Head of caudate nucleus (tissue), 42 donors: ENCODE measurements around the gene URB1.
"Not testable (repeated sequence)": the region's sequence is repeated elsewhere in the genome, so short reads cannot be mapped to it uniquely, and the experiment has no call there.

ENCODE experiments used
- DNase-seq, 42 donors: peaks; one replicate each; pipeline versions ENCODE4 v3.0.0 to v3.0.0-alpha.2; 2020 to 2021; ENCODE audit warnings: mixed read lengths in 7 of 42
- intact Hi-C: fragments of 100-400 bp; cut with DNase I; formaldehyde crosslinking; loops from one replicate; pipeline ENCODE4 v1.15.0; 2022

The URB1 gene

DNA sequence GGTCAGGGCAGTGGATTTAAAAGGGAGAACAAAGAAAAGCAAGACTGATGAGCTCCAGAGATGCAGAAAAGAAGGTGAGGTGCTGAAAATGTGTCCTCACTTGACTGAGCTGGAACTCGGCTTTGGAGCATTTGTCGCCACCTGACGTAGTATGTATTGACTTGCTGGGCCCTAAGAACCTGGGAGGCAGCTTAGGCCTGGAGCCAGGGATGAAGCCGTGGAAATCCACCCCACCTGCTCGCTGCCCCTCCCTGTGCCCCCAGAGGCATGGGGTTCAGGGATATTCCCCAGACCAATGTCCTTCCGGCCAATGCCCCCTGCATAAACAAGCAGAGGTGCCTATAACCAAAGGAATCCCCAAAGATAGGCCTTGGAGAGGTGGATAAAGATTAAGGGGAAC lies 79.8 kb downstream of the URB1 start:
- peak in 1 of 42 donors; percentile 29 for DNase-seq
- intact Hi-C loops: no loop called here

DNA sequence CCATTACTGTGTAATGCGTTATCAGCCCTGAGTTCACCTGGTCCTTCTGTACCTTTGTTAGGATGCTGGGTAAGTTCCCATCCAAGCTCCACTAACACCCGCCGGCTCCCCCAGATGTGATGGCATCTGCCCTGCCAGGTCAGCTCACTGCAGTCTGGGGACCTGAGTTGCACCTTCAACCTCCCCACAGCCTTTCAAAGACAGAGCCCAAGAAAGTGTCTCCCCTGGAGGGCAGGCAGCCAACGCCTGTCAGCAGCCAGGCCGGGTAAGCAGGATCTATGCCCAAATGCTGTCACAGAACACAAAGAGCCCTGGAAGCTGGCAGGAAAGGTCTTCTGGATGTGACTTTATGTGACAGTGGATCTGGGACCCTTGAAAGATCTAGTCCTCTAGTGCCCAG lies 80.5 kb downstream of the URB1 start:
- intact Hi-C loops: no loop called here

DNA sequence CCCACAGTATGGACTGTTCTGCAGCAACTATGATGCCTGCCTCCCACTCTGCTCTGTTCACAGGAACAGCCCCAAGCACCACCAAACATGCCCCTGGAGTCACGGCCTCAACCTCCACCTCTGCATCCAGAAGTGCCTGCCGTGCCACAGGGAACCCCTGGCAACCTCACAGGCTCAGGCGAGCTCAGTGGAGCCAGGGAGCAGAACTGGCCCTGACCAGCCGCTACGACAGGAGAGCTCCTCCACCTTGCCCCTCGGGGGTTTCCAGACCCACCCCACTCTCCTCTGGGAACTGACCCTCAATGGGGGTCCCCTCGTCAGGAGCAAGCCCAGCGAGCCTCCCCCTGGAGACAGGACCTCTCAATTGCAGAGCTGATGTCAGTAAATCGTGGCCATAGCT lies 81.2 kb downstream of the URB1 start:
- peak in 1 of 42 donors; percentile 31 for DNase-seq
- intact Hi-C loops: no loop called here

More for the DNA sequence above, 80.5 kb downstream of the URB1 start:
- peak in 1 of 42 donors; percentile 41 for DNase-seq

DNA sequence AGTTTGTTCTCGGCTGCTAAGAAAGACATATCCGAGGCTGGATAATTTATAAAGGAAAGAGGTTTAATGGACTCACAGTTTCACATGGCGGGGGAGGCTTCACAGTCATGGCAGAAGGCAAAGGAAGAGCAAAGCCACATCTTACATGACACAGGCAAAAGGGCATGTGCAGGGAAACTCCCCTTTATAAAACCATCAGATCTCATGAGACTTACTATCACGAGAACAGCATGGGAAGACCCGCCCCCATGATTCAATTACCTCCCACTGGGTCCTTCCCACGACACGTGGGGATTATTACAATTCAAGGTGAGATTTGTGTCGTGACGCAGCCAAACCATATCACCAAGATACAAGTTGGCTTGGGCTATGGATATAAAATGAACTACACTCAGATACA lies 81.8 kb downstream of the URB1 start:
- DNase-seq: peak in 4 of 42 donors; percentile 18 to 49 (median 26)
- intact Hi-C loops: not testable (repeated sequence)

DNA sequence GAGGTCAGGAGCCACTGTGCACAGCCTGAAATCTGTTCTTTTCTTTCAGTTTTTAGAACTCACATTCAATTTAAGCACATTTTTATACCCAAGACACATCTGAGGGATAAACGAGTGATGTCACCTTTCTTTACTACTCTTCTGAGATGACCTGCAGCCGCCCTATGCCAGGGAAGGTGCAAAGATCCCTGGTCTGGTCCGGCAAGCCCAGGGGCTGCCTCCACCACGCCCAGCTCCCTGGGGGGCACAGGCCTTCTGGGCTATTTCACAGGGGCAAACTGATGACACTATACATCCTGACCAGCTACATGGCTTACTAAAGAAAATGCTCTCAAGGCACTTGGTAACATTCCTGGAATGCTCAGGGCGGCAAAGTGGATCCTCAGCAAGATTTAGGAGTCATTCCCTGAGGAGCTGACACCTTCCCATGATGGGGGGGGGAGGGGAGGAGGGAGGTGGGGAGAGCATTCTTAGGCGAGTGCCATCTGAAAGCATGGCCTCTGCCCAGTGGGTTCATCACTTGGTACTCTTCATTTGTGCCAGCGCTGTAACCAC lies 82.8 kb downstream of the URB1 start:
- intact Hi-C loops: loop anchor here (10.0 kb wide), 1 partner anchor 65 kb away; no protein-coding TSS in a partner anchor

DNA sequence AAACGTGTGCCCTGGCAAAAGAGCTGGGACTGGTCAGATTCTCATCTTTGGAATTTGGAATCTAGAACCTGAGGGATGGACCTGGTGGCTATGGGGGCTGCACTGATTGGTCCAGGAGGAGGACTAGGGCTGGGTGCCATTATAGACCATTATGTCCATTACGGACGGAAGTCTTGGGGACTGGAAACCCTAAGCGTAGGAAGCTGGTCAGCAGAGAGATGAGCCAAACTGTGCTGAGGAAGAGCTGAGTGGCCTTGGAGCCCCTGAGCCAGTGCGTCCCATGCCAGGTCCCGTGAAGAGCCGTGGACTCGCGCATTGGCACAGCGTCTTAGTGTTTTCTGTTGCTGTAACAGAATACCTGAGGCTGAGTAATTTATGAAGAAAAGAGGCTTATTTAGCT lies 84.1 kb downstream of the URB1 start:
- intact Hi-C loops: loop anchor here (10.0 kb wide), 1 partner anchor 66 kb away; no protein-coding TSS in a partner anchor
- peak in 1 of 42 donors; percentile 33 for DNase-seq

More for the DNA sequence above, 82.8 kb downstream of the URB1 start:
- DNase-seq: peak in 1 of 42 donors; percentile 20

DNA sequence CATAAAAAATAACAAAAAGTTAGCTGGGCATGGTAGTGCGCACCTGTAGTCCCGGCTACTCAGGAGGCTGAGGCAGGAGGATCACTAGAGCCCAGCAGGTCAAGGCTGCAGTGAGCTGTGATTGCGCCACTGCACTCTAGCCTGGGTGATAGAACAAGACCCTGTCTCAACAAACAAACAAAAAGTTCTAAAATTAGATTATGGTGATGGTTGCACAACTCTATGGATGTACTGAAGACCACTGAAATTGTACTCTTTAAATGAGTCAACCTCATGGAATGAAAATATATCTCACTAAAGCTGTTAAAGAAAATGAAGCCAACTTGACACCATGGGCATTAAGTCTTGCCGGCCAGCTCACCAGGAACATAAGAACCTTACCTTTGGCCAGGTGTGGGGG lies 85.1 kb downstream of the URB1 start:
- intact Hi-C loops: loop anchor here (10.0 kb wide), 1 partner anchor 67 kb away; no protein-coding TSS in a partner anchor
- DNase-seq: no peak

DNA sequence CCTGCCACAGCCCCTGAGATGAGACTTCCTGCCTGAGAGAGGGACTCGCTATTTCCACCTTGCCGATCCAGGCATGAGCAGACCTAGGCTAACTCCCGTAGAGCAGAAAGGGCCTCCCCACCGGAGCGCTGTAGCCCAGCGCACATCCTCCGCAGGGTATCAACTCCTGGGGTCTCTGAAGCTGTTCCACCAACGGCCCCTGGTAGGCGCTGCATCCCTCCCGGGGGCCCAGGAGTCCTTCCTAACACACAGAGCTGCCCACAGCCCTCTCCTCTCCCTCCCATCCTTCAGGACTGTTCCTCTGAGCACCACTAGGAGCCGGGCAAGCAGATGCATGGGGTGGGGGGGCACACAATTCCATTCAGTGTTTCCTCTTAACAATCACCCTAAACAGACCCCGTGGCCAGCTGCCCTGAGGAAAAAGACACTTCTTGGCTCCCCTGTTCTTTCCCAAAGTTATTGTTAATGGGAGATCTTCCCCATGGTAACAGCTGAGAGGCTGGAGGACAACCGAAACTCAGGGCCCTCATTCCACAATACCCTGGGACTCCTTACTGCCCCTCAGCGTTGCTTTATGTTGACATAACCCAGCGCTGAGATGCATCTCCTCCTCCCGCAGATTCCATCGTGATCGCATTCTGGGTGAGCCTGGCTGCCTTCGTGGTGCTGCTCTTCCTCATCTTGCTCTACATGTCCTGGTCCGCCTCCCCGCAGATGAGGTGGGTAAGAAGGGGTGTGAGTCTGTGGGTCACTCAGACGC lies 86.6 kb downstream of the URB1 start:
- DNase-seq: peak; percentile 59 to 93 (median 84)
- intact Hi-C loops: loop anchor here (10.0 kb wide), 1 partner anchor 69 kb away; no protein-coding TSS in a partner anchor

DNA sequence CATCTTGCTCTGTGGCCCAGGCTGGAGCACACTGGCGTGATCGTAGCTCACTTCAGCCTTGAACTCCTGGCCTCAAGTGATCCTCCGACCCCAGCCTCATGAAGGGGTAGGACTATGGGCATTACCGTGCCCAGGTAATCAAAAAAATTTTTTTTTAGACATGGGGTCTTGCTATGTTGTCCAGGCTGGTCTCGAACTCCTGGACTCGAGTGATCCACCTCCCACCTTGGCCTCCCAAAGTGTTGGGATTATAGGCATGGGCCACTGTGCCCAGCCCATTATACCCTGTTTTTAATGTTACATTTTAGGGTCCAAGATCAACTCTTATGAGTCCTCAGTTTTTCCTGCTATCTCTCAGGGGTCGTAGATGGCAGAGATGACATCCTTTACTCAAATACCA lies 87.8 kb downstream of the URB1 start:
- no peak for DNase-seq
- intact Hi-C loops: loop anchor here (10.0 kb wide), 1 partner anchor 70 kb away; no protein-coding TSS in a partner anchor

DNA sequence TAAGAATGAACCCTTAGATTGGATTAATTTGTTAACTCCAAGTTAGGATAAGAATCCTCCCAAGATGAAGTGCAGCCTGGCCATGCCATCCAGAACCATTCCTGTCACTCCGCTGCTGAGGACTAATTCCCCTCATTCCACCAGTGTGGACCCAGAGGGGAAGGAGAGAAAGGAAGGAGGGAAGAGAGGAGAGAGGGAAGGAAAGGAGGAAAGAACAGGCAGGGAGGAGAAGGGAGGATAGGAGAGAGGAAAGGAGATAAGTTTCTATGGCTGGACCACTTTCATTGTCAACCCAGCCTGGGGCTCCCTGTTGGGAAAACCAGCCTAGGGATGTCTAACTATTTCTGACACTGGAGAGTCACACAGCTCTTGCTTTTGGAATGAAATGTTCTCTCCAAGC lies 89.4 kb downstream of the URB1 start:
- intact Hi-C loops: loop anchor here (10.0 kb wide), 1 partner anchor 71 kb away; no protein-coding TSS in a partner anchor
- DNase-seq: no peak

DNA sequence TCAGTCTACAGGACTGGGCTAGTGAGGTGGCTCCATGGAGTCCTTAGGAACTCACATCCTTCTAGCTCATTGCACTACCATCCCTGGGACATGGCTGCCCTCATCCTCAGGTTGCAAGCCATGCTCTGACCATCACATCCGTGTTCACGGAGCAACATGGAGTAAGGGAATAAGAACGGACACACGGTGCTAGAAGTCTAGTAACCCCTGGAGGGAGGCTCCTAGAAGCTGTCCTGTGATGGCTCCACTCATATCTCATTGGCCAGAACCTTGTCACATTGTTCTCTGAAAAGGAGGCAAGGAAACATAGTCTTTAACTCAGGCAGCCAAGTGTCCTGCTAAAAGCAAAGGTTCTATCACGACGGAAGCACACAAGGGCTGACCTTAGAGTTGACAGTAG lies 90.3 kb downstream of the URB1 start:
- intact Hi-C loops: loop anchor here (10.0 kb wide), 1 partner anchor 72 kb away; no protein-coding TSS in a partner anchor
- DNase-seq: no peak

DNA sequence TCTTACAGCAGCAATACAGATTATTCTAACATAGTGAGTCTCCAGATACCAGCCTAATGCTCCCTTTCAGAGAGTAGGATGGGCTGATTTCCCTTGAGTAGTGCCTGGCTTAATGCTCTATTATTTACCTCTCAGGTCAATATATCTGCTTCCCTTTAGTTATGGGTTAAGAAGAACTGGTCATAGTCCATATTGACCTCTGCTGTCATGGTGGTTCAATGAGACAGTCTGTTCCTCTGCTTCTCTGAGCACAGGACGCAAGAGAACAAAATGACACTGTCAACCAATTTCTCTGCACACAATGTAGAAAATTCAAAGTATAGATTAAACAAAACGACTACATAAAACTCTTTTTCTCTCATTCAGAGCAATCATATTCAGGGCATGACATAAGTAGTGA lies 91.2 kb downstream of the URB1 start:
- intact Hi-C loops: loop anchor here (10.0 kb wide), 1 partner anchor 73 kb away; no protein-coding TSS in a partner anchor
- no peak for DNase-seq

DNA sequence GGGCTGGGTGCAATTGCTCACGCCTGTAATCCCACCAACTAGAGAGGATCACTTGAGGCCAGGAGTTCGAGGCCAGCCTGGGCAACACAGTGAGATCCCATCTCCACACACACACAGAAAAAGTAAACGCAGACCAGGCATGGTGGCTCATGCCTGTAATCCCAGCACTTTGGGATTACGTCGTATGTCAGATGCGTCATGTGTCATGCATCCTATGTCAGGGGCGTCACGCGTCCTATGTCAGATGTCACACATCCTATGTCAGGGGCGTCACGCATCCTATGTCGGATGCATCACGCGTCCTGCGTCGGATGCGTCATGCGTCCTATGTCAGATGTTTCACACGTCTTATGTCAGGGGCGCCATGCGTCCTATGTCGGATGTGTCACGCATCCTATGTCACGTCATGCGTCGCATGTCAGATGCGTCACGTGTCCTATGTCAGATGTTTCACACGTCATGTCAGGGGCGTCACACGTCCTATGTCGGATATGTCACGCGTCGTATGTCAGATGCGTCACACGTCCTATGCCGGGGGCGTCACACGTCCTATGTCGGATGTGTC lies 92.6 kb downstream of the URB1 start:
- intact Hi-C loops: loop anchor here (10.0 kb wide), 1 partner anchor 75 kb away; no protein-coding TSS in a partner anchor
- DNase-seq: no peak

DNA sequence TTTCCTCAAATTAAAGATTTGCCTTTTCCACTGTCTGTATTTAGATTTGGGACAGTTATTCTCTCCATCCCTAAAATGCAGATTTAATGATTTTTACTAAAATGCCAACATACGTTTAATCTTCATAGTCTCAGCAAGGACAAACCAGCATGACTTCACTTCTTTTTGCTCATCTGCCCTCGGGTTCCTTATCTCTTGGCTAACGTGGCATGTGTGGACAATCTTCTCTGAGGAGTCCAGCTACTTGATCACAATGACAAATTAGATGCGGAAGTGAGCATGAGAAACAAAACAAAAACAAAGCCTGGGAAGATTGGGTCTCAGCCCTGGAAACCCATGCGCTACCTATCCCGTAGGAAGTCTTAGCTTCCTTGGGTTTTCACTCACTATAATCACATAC lies 93.1 kb downstream of the URB1 start:
- intact Hi-C loops: loop anchor here (10.0 kb wide), 1 partner anchor 75 kb away; no protein-coding TSS in a partner anchor
- DNase-seq: no peak

DNA sequence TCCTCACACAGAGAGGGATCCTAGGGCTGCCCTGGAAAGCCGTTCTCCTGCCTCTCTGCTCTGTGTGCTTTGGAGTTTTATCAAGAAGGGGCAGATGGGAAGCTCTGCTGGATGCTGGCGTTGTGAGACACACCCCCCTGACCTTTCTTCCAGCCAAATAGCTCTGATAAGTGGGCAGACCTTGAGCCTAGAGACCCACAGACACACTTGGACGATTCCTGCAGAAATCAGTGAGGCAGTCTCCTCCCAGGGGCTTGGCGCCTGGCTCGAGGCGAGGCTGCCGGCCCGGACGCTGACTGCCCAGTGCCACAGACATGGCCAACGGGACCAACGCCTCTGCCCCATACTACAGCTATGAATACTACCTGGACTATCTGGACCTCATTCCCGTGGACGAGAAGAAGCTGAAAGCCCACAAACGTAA lies 94.1 kb downstream of the URB1 start, which contains the start of gene MRAP:
MRAP (plus strand) TSS at position 198 of the 424 bp plus-strand sequence; CDS start at position 315, 117 bp downstream.
- intact Hi-C loops: no loop called here
- DNase-seq: peak in 1 of 42 donors; percentile 24

DNA sequence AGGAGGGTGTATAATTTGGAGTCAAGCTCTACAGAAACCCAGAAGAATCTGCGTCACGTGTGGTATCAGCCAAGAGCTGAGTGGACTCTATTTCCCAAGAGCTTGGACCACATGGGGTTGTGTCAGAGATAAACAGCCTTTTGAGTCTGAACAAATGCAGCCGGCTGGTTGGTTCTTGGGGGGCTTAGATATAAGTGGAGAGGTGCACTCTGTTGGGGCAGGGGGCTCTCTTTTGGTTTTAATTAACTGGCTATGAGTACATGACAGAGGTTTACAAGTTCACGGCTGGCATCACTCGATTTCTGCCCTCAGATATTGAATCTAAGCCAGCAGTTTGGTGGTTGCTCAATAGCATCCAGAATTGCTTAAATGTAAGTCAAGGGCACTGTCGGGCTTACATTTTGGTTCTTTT lies 94.7 kb downstream of the URB1 start:
- no peak for DNase-seq
- intact Hi-C loops: no loop called here

DNA sequence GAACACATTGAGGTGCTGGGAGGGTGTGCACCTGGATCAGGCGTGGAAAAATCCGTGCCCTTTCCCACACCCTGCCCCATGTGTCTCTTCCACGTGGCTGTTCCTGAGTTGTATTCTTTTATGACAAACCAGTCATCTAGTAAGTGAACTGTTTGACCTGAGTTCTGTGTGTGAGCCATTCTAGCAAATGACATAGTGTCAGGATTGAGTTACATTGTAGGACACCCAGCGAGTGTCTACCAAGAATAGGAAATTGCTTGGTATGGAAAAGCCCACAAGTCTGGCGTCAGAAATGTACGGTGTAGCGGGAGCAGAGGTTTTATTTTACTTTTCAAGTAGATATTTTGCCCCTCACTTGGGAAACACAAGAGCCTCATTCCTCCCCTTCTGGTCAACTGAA lies 95.4 kb downstream of the URB1 start:
- intact Hi-C loops: no loop called here
- no peak for DNase-seq

DNA sequence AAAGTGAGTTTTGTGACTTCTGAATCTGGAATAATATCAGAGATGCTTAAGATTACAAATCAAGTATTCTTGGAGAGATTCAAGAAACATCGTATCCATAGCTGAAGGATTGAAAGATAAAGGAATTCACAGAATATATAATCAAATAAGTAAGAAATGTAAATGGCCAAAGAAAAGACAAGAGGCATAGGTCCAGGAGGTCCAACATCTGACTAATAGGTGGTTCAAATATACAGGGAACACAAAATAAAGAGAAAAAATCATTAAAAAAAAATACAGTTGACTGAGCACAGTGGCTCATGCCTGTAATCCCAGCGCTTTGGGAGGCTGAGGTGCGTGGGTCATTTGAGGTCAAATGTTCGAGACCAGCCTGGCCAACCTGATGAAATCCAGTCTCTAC lies 107.3 kb downstream of the URB1 start:
- peak in 1 of 42 donors; percentile 3 for DNase-seq
- intact Hi-C loops: no loop called here

DNA sequence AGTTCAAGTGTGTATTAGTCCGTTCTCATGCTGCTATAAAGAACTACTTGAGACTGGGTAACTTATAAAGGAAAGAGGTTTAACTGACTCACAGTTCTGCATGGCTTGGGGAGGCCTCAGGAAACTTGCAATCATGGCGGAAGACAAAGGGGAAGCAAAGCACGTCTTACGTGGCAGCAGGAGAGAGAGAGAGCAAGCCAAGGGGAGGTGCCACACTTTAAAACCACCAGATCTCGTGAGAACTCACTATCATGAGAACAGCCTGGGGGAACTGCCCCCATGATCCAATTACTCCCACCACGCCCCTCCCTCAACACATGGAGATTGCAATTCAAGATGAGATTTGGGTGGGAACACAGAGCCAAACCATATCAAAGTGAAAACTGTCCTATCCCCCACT lies 109.8 kb downstream of the URB1 start:
- peak in 1 of 42 donors; percentile 0 for DNase-seq
- intact Hi-C loops: no loop called here

DNA sequence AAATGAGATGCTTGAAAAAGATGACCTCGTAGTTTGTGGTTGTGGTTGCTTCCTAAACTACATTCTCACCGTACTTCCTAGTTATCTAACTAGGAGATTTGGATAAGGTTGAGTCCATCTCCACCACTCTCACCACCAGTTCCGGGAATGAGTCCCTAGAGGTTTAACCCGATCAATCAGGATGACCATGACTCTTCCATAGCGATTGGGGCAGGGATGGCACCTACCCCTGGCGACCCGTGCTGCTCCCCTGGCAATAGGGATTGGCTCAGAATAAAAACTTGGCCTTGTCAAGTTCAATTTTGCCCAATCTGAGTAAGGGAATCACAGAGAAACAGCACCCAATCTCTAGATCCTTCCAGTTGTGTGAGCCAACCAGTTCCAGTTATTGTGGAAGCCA lies 111.3 kb downstream of the URB1 start:
- DNase-seq: peak in 1 of 42 donors; percentile 31
- intact Hi-C loops: no loop called here
